GM23248 (cell line): Measurements from ENCODE around the gene SPATA1.

Experiments used
- EZH2 ChIP-seq: fragments of 200-600 bp; sonication (generic); IDR thresholded peaks from 2 replicates; pipeline ENCODE4 v1.6.1; 2018; ENCODE audit warnings: antibody characterized with exemption, mild to moderate bottlenecking; ENCODE audit not compliant: insufficient read depth, poor library complexity, severe bottlenecking
- EZH2phosphoT487 ChIP-seq: fragments of 200-600 bp; sonication (generic); IDR thresholded peaks from 2 replicates; pipeline ENCODE4 v1.6.1; 2018; ENCODE audit warnings: antibody characterized with exemption, moderate library complexity, mild to moderate bottlenecking, low read depth; ENCODE audit not compliant: insufficient read depth

DNA sequence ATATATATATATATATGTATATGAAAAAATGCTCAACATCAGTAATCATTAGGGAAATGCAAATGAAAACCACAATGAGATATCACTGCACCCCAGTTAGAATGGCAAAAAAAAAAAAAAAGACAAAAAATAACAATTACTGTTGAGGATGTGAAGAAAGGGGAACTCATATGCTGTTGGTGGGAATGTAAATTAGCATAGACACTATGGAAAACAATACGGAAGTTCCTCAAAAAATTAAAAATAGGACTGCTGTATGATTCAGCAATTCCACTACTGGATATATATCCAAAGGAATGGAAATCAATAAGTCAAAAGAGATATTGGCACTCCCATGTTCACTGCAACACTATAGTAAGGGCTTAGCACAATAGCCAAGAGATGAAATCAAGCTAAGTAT lies 109.6 kb downstream of the SPATA1 start:
- TF ChIP-seq EZH2 = no peak
- no peak for TF ChIP-seq EZH2phosphoT487
